Measurements from ENCODE around the gene IKZF1. TPM values are rescaled to one million over a fixed set of nuclear protein-coding genes. Genes with fewer than 3 reads are reported as not detected.

The IKZF1 gene
- total RNA-seq, 3 donors from 2014 or later = 14.2 to 21.4 (median 21.3) TPM

DNA sequence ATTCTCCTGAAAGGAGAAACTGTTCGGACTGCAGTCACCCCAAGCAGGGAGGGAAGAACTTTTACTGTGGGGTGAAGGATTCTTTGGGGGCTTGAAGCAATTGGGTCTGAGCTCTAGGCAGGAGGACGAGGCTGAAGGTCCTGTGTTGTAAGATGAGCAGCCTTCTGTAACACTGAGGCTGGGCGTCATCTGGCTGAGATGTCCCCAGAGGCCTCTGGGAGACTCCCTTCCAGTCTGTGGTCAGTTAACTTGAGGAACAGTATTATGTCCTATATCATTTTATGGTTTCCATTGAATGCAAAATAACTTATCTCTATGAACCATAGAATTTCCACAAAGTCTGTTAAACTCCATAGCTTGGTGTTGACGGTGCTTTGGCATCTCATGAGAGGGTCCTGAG is 119.3 kb downstream of the IKZF1 start:
- intact Hi-C loops (cut with DNase I; ENCODE audit: low total_unique reads) = no loop called here
- no peak for DNase-seq (ENCODE audit: low spot score in 2 of 2)
- H3K9me3 ChIP-seq = no peaks in the 10 kb centered on the region
- no peaks in the 10 kb centered on the region for H3K27me3 ChIP-seq
- H3K27ac ChIP-seq = no peak overlapping the region
- no peaks in the 10 kb centered on the region for H3K36me3 ChIP-seq
- H3K4me1 ChIP-seq = no peaks in the 10 kb centered on the region
- no peak overlapping the region for H3K4me3 ChIP-seq
- TF ChIP-seq, protein P1, sequence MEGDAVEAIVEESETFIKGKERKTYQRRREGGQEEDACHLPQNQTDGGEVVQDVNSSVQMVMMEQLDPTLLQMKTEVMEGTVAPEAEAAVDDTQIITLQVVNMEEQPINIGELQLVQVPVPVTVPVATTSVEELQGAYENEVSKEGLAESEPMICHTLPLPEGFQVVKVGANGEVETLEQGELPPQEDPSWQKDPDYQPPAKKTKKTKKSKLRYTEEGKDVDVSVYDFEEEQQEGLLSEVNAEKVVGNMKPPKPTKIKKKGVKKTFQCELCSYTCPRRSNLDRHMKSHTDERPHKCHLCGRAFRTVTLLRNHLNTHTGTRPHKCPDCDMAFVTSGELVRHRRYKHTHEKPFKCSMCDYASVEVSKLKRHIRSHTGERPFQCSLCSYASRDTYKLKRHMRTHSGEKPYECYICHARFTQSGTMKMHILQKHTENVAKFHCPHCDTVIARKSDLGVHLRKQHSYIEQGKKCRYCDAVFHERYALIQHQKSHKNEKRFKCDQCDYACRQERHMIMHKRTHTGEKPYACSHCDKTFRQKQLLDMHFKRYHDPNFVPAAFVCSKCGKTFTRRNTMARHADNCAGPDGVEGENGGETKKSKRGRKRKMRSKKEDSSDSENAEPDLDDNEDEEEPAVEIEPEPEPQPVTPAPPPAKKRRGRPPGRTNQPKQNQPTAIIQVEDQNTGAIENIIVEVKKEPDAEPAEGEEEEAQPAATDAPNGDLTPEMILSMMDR (IDR thresholded peaks at IDR 0.05) = no peak
- TF ChIP-seq POLR2A (IDR thresholded peaks at IDR 0.05) (no peak), POLR2AphosphoS5 (IDR thresholded peaks at IDR 0.05) (no peak)

DNA sequence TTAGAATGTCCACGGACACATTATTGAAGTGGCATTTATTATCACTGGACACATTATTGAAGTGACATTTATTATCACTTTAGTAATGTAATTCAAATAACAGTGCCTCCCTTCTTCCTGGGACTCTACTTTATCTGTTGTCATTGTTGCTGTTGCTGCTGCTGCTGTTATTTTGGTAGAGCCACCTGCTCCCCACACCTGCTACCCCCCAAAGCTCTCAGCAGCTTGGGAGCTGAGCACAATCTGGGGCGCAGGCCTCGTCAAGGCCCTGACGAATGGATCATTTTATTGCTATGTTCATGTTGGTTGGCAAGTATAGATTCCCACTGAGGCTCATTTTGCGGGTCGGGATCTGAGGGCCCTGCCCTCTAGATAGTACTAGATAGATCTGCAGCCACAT is 120.8 kb downstream of the IKZF1 start:
- Histone ChIP-seq H3K36me3 (no peaks in the 10 kb centered on the region), H3K27ac (no peak overlapping the region), H3K27me3 (no peaks in the 10 kb centered on the region), H3K4me1 (no peaks in the 10 kb centered on the region), H3K4me3 (no peak overlapping the region), H3K9me3 (no peaks in the 10 kb centered on the region)
- intact Hi-C loops (cut with DNase I; ENCODE audit: low total_unique reads) = no loop called here
- no peak for DNase-seq (ENCODE audit: low spot score in 2 of 2)
- TF ChIP-seq, protein P1 (IDR thresholded peaks at IDR 0.05) = no peak
- TF ChIP-seq POLR2AphosphoS5 (IDR thresholded peaks at IDR 0.05) = no peak
- no peak for TF ChIP-seq POLR2A (IDR thresholded peaks at IDR 0.05)

DNA sequence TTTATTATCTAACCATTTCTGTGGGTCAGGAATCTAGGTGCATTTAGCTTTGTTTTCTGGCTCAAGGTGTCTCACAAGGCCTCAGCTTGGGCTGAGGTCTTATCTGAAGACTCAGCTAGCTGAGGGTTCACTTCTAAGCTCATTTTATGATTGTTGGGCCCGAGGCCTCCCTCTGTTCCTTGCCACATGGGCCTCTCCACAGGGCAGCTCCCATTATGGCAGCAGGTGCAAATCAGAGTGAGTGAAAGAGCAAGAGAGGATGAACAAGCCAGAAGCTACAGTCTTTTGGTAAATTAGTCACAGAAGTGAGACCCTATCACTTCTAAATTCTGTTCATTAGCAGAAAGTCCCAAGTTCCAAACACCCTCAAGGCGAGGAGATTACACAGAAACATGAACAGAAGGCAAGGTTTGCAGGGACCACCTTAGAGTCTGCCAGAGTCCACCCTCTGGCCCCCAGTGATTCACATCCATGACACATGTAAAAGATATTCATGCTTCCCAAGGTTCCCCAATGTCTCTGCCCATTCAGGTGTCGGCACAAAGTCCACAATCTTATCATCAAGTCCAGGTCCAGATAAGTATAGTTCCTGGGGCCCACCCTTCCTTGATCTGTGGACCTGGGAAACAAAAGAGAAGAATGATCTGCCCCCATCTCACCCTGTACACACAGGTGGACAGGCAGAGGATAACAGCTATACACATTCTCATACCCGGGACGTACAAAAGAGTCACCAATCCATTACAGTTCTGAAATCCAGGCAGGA is 121.9 kb downstream of the IKZF1 start:
- DNase-seq (ENCODE audit: low spot score in 2 of 2) = no peak
- H3K27me3 ChIP-seq = no peaks in the 10 kb centered on the region
- no peak overlapping the region for H3K4me3 ChIP-seq
- TF ChIP-seq, protein P1 (IDR thresholded peaks at IDR 0.05) = no peak
- TF ChIP-seq POLR2AphosphoS5 (IDR thresholded peaks at IDR 0.05) = no peak
- no peak for TF ChIP-seq POLR2A (IDR thresholded peaks at IDR 0.05)
- no peaks in the 10 kb centered on the region for H3K36me3 ChIP-seq
- intact Hi-C loops (cut with DNase I; ENCODE audit: low total_unique reads) = no loop called here
- H3K9me3 ChIP-seq = no peaks in the 10 kb centered on the region
- no peaks in the 10 kb centered on the region for H3K4me1 ChIP-seq
- H3K27ac ChIP-seq = no peak overlapping the region

DNA sequence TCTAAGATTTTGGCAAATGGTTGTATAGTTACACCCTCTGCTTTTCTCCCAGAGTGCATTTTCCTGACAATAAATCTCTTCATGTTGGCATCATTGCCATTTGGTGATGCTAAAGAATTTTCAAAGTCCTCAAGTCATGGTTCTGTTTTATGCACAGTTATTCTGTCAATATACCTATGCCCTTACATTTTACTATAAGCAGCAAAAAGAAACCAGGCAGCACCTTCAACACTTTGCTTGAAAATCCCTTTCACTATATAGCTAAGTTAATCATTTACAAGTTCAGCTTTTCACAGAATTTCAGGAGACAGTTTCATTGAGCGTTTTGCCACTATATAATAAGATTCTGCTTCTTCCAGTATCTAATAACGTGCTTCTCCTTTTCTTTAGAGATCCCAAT is 123.0 kb downstream of the IKZF1 start:
- Histone ChIP-seq H3K9me3 (no peaks in the 10 kb centered on the region), H3K27me3 (no peaks in the 10 kb centered on the region), H3K27ac (no peak overlapping the region), H3K4me1 (no peaks in the 10 kb centered on the region), H3K4me3 (no peak overlapping the region), H3K36me3 (no peaks in the 10 kb centered on the region)
- intact Hi-C loops (cut with DNase I; ENCODE audit: low total_unique reads) = no loop called here
- TF ChIP-seq POLR2A (IDR thresholded peaks at IDR 0.05) (no peak), POLR2AphosphoS5 (IDR thresholded peaks at IDR 0.05) (no peak)
- TF ChIP-seq, protein P1 (IDR thresholded peaks at IDR 0.05) = no peak
- DNase-seq (ENCODE audit: low spot score in 2 of 2) = no peak

DNA sequence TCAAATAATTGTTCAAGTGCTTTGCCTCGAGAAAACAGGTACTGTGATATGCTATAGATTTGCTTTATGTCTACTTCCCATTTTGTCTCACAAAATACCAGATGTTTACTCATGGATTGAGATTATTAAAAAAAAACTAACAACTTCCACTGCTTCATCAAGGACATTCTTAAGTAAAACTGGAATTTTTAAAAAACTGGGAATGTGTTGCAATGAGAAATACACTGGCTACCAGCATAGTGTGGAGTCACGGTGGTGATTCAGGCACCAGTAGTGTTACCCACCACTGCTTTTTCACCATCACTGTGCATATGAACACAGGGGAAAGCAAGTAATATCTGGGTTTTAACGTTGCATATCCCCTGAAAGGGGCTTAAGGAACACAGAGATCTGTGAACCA is 124.4 kb downstream of the IKZF1 start:
- H3K4me3 ChIP-seq = no peak overlapping the region
- H3K4me1 ChIP-seq = no peaks in the 10 kb centered on the region
- H3K36me3 ChIP-seq = no peaks in the 10 kb centered on the region
- intact Hi-C loops (cut with DNase I; ENCODE audit: low total_unique reads) = no loop called here
- no peak for TF ChIP-seq POLR2AphosphoS5 (IDR thresholded peaks at IDR 0.05)
- TF ChIP-seq, protein P1 (IDR thresholded peaks at IDR 0.05) = no peak
- H3K27me3 ChIP-seq = no peaks in the 10 kb centered on the region
- no peak for DNase-seq (ENCODE audit: low spot score in 2 of 2)
- no peak overlapping the region for H3K27ac ChIP-seq
- H3K9me3 ChIP-seq = no peaks in the 10 kb centered on the region
